ENCODE data around the gene ASCL2. TPM values are rescaled to one million over a fixed set of nuclear protein-coding genes. Genes with fewer than 3 reads are reported as not detected.

Gene ASCL2
- total RNA-seq, 1 experiment from 2014 or later: not detected

DNA sequence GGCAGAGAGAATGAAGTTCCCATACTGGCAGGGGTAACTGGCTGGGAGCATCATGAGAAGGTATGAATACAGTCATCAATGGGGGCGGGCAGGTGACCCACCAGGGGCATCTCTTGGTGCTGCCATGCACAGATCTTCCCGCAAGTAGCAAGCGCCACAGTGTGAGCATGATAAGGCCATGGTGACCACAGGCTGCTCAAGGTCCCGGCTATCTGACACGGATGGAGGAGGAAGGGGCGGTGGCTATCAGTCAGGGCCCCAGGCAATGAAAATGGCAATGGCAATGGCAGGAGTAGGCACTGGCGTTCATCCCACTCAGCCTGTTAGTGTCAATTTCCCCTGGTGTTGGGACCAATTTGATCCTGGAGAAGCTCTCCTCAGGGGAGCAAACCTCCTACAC, 21.6 kb downstream of the ASCL2 start:
- Mint-ChIP-seq H3K27me3 (ENCODE audit: insufficient read depth, unreplicated experiment) (peaks cover 13% of the 10 kb centered on the region), H3K9me3 (ENCODE audit: unreplicated experiment) (no peaks in the 10 kb centered on the region), H3K4me3 (ENCODE audit: unreplicated experiment) (no peak overlapping the region), H3K36me3 (ENCODE audit: insufficient read depth, unreplicated experiment) (no peaks in the 10 kb centered on the region), H3K4me1 (ENCODE audit: insufficient read depth, unreplicated experiment) (no peaks in the 10 kb centered on the region), H3K27ac (ENCODE audit: low read depth, unreplicated experiment) (no peak overlapping the region)
- CTCF ChIA-PET: interaction anchor here (0.7 kb wide), 1 partner anchor 56 kb away, joined by 4 read pairs; no protein-coding TSS in a partner anchor
- DNase-seq (ENCODE audit: unreplicated experiment): no peak
- POLR2A ChIA-PET: no interaction called here
- TF ChIP-seq, protein P1, sequence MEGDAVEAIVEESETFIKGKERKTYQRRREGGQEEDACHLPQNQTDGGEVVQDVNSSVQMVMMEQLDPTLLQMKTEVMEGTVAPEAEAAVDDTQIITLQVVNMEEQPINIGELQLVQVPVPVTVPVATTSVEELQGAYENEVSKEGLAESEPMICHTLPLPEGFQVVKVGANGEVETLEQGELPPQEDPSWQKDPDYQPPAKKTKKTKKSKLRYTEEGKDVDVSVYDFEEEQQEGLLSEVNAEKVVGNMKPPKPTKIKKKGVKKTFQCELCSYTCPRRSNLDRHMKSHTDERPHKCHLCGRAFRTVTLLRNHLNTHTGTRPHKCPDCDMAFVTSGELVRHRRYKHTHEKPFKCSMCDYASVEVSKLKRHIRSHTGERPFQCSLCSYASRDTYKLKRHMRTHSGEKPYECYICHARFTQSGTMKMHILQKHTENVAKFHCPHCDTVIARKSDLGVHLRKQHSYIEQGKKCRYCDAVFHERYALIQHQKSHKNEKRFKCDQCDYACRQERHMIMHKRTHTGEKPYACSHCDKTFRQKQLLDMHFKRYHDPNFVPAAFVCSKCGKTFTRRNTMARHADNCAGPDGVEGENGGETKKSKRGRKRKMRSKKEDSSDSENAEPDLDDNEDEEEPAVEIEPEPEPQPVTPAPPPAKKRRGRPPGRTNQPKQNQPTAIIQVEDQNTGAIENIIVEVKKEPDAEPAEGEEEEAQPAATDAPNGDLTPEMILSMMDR (IDR thresholded peaks at IDR 0.05; ENCODE audit: unreplicated experiment): no peak
- intact Hi-C loops (cut with micrococcal nuclease): no loop called here
- BruUV-seq (replicated peaks): no TSS peak

DNA sequence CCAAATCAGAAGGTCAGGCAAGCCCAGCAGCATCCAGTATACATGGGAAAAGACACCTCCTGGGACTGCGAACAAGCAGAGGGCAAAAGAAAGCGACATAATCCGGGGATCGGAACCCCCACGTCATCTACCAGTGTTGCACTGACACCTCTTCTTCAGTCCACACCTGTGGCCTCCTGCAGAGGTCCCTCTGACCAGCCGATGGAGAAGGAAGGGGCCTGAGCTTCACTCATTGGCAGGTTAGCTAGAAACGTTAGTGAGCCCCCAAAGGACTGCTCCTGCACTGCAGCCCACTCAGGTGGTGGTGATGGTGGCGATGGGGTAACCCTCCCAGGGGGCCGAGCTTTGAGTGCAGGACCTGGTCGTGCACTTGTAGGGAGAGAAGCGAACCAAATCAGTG, 22.1 kb downstream of the ASCL2 start:
- POLR2A ChIA-PET: no interaction called here
- Mint-ChIP-seq H3K4me3 (ENCODE audit: unreplicated experiment) (no peak overlapping the region), H3K27ac (ENCODE audit: low read depth, unreplicated experiment) (no peak overlapping the region), H3K36me3 (ENCODE audit: insufficient read depth, unreplicated experiment) (no peaks in the 10 kb centered on the region), H3K27me3 (ENCODE audit: insufficient read depth, unreplicated experiment) (peaks cover 18% of the 10 kb centered on the region), H3K4me1 (ENCODE audit: insufficient read depth, unreplicated experiment) (no peaks in the 10 kb centered on the region), H3K9me3 (ENCODE audit: unreplicated experiment) (no peaks in the 10 kb centered on the region)
- CTCF ChIA-PET: no interaction called here
- intact Hi-C loops (cut with micrococcal nuclease): no loop called here
- DNase-seq (ENCODE audit: unreplicated experiment): no peak
- BruUV-seq (replicated peaks): no TSS peak
- TF ChIP-seq, protein P1 (IDR thresholded peaks at IDR 0.05; ENCODE audit: unreplicated experiment): no peak

DNA sequence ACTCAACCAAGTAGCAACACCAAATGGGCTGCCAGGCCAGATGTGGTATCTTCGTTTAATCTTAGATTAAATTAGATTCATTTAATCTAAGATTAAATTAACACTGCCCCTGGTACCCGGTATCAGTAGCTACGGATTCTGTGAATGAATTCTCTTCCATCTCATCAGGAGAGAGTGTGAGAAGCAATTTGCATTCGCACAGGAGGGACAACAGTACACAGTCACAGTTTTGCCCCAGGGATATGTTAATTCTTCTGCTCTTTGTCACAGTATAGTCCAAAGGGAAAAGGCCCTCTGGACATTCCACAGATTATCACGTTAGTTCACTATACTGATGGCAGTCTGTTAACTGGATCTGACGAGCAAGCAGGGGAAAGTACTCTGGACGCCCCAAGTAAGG, 22.9 kb downstream of the ASCL2 start:
- ChIA-PET CTCF (no interaction called here), POLR2A (no interaction called here)
- peaks cover 26% of the 10 kb centered on the region for H3K27me3 Mint-ChIP-seq (ENCODE audit: insufficient read depth, unreplicated experiment)
- H3K4me3 Mint-ChIP-seq (ENCODE audit: unreplicated experiment): no peak overlapping the region
- no TSS peak for BruUV-seq (replicated peaks)
- H3K36me3 Mint-ChIP-seq (ENCODE audit: insufficient read depth, unreplicated experiment): no peaks in the 10 kb centered on the region
- intact Hi-C loops (cut with micrococcal nuclease): no loop called here
- TF ChIP-seq, protein P1 (IDR thresholded peaks at IDR 0.05; ENCODE audit: unreplicated experiment): no peak
- no peak overlapping the region for H3K27ac Mint-ChIP-seq (ENCODE audit: low read depth, unreplicated experiment)
- DNase-seq (ENCODE audit: unreplicated experiment): no peak
- no peaks in the 10 kb centered on the region for H3K9me3 Mint-ChIP-seq (ENCODE audit: unreplicated experiment)
- H3K4me1 Mint-ChIP-seq (ENCODE audit: insufficient read depth, unreplicated experiment): no peaks in the 10 kb centered on the region

DNA sequence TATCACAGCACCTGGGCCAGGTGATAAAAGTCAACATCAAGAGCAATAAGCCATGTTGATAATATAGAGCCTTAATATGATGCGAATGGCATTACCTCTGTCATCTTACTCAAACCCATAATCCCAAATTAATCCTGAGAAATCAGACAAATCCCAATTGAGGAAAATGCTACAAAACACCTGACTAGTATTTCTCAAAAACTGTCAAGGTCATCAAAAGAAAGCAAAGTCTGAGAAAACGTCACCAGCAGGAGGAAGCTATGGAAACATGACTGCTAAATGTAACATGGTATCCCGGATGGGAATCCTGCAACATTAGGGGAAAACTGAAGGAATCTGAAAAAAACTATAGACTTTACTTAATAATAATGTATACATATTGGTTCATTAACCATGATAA, 29.6 kb downstream of the ASCL2 start:
- peaks cover 5% of the 10 kb centered on the region for H3K36me3 Mint-ChIP-seq (ENCODE audit: insufficient read depth, unreplicated experiment)
- H3K4me3 Mint-ChIP-seq (ENCODE audit: unreplicated experiment): no peak overlapping the region
- POLR2A ChIA-PET: interaction anchor here (0.6 kb wide), 1 partner anchor 459 kb away, joined by 3 read pairs; the partner anchor contains the start of gene KCNQ1OT1
- intact Hi-C loops (cut with micrococcal nuclease): no loop called here
- BruUV-seq (replicated peaks): no TSS peak
- H3K27ac Mint-ChIP-seq (ENCODE audit: low read depth, unreplicated experiment): no peak overlapping the region
- no peak for DNase-seq (ENCODE audit: unreplicated experiment)
- TF ChIP-seq, protein P1 (IDR thresholded peaks at IDR 0.05; ENCODE audit: unreplicated experiment): no peak
- H3K4me1 Mint-ChIP-seq (ENCODE audit: insufficient read depth, unreplicated experiment): no peaks in the 10 kb centered on the region
- H3K27me3 Mint-ChIP-seq (ENCODE audit: insufficient read depth, unreplicated experiment): peaks cover 46% of the 10 kb centered on the region
- CTCF ChIA-PET: interaction anchor here (0.7 kb wide), 1 partner anchor 64 kb away, joined by 3 read pairs; no protein-coding TSS in a partner anchor
- peaks cover 14% of the 10 kb centered on the region for H3K9me3 Mint-ChIP-seq (ENCODE audit: unreplicated experiment)

Measured in MCF 10A (cell line).